Placental pericyte (primary cell): Measurements from ENCODE around the gene PIBF1. TPM values are rescaled to one million over a fixed set of nuclear protein-coding genes. Genes with fewer than 3 reads are reported as not detected.

ENCODE experiments used
- small RNA-seq: library from RNA; depleted of rRNA; stranded (forward); fragments of <200 nt; gene quantifications from one replicate; pipeline ENCODE3, GENCODE V24; 2012; ENCODE audit warnings: low replicate concordance
- total RNA-seq: library from RNA; depleted of rRNA; stranded (reverse); fragments of >200 nt; gene quantifications from 2 replicates; pipeline ENCODE4 v1.2.3, GENCODE V29; 2012

Gene PIBF1
- total RNA-seq, result 21.7 and 32.6 TPM in 2 replicates

GRCh38 chr13:72781451-72782439 lies at the start of gene PIBF1, which contains the start of gene DIS3:
PIBF1 (plus strand) TSS chr13:72782133; CDS start chr13:72783470, 1,337 bp downstream.
DIS3 (minus strand) TSS chr13:72781900; CDS start chr13:72781832, 68 bp downstream.

DNA sequence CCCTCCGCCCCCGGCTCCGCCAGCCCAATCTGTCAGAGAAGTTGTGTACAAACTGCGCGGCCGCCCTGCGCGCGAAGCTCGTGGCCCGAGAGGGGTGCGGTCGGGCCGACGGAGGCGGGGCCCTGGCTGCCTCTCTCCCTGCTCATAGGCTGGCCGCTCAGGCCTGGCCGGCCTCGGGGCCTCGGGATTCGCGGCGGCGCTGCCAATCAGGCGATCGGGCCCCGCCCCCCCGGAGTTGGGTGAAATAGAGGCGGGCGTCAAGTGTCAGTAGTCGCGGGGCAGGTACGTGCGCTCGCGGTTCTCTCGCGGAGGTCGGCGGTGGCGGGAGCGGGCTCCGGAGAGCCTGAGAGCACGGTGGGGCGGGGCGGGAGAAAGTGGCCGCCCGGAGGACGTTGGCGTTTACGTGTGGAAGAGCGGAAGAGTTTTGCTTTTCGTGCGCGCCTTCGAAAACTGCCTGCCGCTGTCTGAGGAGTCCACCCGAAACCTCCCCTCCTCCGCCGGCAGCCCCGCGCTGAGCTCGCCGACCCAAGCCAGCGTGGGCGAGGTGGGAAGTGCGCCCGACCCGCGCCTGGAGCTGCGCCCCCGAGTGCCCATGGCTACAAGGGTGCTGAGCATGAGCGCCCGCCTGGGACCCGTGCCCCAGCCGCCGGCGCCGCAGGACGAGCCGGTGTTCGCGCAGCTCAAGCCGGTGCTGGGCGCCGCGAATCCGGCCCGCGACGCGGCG lies 277.0 kb downstream of the PIBF1 start, which contains the start of gene KLF5:
Gene KLF5, plus strand, starts transcription at position 270 of the 724 bp plus-strand sequence. Its CDS starts 323 bp downstream, at position 593.

Small RNAs within 50 kb of the gene (small RNA-seq; reads per million reads assigned to genes)
- not detected for gene RNU6-79P

Other genes with a start within 250 kb of the PIBF1 start
- 5.0 and 28.8 TPM in 2 replicates for gene MZT1, start 54.5 kb upstream of the PIBF1 start, total RNA-seq
- gene BORA, start 54.2 kb upstream of the PIBF1 start, total RNA-seq, result 4.2 and 15.3 TPM in 2 replicates
- gene DIS3, start 233 bp upstream of the PIBF1 start, total RNA-seq, result 29.3 and 39.4 TPM in 2 replicates